Omental fat pad (tissue), 4 donors: ENCODE results near the gene INPP5A. TPM values are rescaled to one million over a fixed set of nuclear protein-coding genes. Genes with fewer than 3 reads are reported as not detected.
"Not testable (repeated sequence)": the region's sequence is repeated elsewhere in the genome, so short reads cannot be mapped to it uniquely, and the experiment has no call there.

Source experiments
- ATAC-seq: fragments of 150-250 bp; one replicate; pipeline ENCODE4 v1.9.1; 2016; ENCODE audit warnings: mild to moderate bottlenecking, moderate library complexity; ENCODE audit not compliant: low FRiP score
- DNase-seq: peaks from one replicate; pipeline ENCODE4 v3.0.0-alpha.2; 2019; ENCODE audit warnings: low spot score
- total RNA-seq, 4 donors: library from RNA; depleted of rRNA; stranded (reverse); fragments of >200 nt; gene quantifications; one replicate each; pipeline ENCODE4 v1.1.0, GENCODE V29; 2016
- TF ChIP-seq, protein P1 (sequence below), 3 donors: fragments of 450-650 bp; IDR thresholded peaks; one replicate each; pipeline ENCODE4 v1.5.1; 2016 to 2017; ENCODE audit warnings: antibody characterized with exemption in 3 of 3, mild to moderate bottlenecking in 3 of 3, moderate library complexity in 2 of 3

Gene INPP5A
- total RNA-seq, 4 donors from 2014 or later: 34.1 to 49.3 (median 43.3) TPM

DNA sequence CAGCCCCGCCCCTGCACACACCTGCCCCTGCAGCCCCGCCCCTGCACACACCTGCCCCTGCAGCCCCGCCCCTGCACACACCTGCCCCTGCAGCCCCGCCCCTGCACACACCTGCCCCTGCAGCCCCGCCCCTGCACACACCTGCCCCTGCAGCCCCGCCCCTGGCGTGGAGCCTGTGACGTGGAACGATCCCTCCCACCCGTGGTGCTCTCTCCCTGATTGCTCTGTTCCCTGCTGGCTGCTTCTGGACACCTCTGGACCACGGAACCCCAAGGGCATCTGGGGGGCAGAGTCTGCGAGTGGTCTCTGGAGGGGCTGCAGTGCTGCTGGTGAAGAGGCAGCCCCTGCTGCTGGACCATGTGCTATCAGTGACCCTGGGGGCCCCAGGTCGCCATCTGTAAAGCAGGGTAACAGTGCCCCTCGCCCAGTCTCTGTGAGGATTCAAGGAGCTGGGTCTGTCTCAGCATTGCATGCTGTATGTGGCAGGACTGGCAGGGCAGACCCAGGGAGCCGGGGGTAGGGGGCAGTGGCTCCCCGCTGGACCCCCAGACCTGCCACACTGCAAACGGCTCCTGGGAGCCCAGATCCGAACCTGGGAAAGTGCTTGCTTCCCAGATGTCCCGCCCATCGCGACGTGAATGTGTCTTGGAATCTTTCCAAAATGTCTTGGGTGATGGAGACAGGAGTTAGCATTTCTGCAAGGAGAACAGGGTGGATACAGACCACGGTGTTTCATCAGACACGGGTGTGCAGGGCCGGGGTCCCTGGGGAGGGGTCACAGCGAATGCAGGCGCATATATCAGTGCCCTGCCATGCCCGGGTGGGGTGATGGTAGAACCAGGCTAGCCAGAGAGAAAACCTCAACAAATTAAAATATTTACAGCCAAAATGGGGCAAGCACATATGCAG lies 276.2 kb downstream of the INPP5A start:
- no peak for ATAC-seq
- TF ChIP-seq, protein P1, sequence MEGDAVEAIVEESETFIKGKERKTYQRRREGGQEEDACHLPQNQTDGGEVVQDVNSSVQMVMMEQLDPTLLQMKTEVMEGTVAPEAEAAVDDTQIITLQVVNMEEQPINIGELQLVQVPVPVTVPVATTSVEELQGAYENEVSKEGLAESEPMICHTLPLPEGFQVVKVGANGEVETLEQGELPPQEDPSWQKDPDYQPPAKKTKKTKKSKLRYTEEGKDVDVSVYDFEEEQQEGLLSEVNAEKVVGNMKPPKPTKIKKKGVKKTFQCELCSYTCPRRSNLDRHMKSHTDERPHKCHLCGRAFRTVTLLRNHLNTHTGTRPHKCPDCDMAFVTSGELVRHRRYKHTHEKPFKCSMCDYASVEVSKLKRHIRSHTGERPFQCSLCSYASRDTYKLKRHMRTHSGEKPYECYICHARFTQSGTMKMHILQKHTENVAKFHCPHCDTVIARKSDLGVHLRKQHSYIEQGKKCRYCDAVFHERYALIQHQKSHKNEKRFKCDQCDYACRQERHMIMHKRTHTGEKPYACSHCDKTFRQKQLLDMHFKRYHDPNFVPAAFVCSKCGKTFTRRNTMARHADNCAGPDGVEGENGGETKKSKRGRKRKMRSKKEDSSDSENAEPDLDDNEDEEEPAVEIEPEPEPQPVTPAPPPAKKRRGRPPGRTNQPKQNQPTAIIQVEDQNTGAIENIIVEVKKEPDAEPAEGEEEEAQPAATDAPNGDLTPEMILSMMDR (IDR thresholded peaks at IDR 0.05): no peak
- DNase-seq: no peak

DNA sequence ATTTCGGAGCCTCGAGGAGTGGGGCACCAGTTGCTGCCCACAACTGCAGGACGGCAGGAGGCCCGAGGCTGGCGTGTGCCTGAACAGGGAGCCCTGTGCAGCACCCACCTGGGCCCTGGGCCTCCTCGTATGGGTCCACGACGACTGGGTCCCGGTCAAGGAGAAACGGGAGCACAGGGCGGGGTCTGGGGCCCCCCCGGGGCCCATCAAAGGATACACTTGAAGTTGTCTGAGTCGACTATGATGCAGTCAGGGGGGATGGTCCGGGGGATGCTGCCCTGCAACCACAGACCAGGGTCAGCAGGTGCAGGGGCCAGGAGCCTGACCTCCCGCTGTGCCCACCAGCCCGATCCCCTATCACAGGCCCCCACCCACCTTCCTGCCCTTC lies 276.9 kb downstream of the INPP5A start:
- DNase-seq (no peak), ATAC-seq (no peak)
- TF ChIP-seq, protein P1 (IDR thresholded peaks at IDR 0.05): no peak

DNA sequence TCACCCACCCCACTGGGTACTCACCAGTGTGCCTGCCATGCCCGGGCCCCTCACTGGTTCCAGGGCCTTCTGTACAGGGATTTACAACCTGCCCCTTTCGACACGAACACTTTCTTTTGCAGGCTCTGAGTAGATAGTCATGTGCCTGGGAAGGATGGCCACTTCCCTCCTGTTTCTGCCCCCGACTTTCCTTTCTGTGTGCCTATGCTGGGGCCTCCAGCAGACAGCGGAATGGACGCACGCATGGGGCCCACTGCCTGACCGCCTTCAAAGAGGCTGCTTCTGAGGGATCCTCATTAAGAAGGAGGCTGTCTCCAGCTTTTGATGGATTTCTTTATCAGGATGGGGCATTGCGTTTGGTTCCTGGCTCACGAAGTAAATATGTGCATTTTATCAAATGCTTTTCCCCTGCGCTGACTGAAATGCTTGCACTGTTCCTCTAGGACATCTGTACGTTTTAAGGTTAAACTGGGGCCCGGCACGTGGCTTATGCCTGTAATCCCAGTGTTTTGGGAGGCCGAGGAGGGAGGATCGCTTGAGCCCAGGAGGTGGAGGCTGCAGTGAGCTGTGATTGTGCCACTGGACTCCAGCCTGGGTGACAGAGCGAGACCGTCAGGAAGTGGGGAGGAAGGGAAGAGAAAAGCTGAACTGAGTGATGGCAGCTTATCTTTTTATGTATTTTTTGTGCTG lies 277.7 kb downstream of the INPP5A start:
- no peak for DNase-seq
- TF ChIP-seq, protein P1 (IDR thresholded peaks at IDR 0.05): no peak
- ATAC-seq: no peak

DNA sequence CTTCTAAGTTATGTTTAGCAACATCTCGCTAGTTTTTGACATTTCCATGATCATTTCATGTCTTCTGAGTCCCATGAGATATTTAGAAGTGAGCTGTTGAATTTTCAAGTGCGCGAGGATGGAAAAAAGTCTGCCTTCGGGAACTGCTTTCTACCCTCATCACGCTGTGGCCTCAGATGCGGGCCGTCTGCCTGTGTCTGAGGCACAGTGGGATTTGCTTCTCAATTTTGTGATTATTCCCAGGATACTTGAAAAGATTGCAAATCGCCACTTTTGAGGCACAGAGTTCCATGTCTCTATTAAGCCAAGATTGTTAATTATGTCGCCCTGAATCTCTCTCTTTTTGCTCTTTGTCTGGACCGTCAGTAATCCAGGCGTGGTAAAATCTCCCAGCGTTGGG lies 279.1 kb downstream of the INPP5A start:
- DNase-seq: no peak
- TF ChIP-seq, protein P1 (IDR thresholded peaks at IDR 0.05): no peak
- no peak for ATAC-seq

DNA sequence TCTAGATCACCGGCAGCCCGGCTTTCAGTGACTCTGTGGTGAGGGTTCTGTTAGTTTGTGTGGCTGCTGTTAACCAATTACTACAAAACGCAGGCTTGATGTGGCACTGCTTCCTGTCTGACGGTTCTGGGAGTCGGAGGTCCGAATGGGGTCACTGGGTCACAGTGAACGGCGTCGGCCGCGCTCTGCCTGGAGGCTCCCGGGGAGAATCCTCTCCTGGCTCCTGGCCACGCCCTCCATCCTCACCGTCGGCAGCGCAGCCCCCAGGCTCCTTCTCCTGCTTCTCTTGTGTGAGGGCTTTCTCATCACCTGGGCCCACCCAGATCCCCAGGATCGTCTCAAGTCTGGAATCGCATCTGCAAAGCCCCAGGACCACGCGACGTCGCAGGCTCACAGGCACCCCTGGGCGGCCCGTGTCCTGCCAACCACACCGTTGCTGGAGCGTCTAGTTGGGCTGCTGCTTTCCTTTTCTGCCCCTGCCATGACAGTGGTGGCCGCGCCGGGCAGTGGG lies 280.2 kb downstream of the INPP5A start:
- TF ChIP-seq, protein P1 (IDR thresholded peaks at IDR 0.05): no peak
- ATAC-seq (no peak), DNase-seq (no peak)

DNA sequence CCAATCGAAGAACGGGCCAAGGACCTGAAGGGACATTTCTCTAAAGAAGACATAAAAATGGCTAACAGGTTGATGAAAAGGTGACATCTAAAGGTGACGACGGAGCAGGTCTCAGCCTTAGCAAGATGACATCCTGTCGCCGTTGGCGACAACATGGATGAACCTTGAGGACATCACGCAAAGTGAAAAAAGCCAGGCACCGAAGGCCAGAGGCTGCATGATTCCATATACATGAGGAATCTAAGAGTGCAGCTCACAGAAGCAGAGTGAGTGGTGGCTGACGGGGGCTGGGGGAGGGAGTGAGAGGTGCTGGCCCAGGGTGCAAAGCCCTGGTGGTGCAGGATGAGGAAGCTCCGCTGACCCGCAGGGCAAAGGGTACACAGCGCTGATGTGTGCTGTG lies 282.5 kb downstream of the INPP5A start:
- TF ChIP-seq, protein P1 (IDR thresholded peaks at IDR 0.05): no peak
- no peak for ATAC-seq
- no peak for DNase-seq

DNA sequence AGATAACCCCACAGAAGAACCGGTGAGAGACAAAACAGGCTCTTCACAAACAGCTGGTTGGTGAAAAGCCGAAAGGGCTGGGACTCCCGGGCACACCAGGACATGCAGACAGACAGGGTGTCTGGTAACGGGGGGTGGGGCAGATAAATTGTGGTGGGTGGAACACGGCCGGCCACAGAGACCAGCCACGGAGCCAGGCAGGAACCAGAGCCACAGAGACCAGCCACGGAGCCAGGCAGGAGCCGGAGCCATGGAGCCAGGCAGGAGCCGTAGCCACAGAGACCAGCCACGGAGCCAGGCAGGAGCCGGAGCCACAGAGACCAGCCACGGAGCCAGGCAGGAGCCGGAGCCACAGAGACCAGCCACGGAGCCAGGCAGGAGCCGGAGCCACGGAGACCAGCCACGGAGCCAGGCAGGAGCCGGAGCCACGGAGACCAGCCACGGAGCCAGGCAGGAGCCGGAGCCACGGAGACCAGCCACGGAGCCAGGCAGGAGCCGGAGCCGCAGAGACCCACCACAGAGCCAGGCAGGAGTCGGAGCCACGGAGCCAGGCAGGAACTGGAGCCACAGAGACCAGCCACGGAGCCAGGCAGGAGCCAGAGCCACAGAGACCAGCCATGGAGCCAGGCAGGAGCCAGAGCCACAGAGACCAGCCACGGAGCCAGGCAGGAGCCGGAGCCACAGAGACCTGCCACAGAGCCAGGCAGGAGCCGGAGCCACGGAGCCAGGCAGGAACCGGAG lies 288.4 kb downstream of the INPP5A start:
- not testable (repeated sequence) for ATAC-seq, DNase-seq
